Body of pancreas (tissue), 4 donors: Measurements from ENCODE around the gene OR8D2. TPM values are rescaled to one million over a fixed set of nuclear protein-coding genes. Genes with fewer than 3 reads are reported as not detected.

Experiments used
- ATAC-seq: fragments of 150-250 bp; one replicate; pipeline ENCODE4 v1.9.1; 2016
- DNase-seq, 4 donors: peaks; one replicate each; pipeline ENCODE4 v3.0.0-alpha.2; 2019
- H3K27ac ChIP-seq, 4 donors: fragments of 200-600 bp; sonication (generic); 1 replicate in 3 of 4; 2 replicates in 1 of 4; pipeline versions ENCODE4 v1.5.1 to v1.6.1; 2016 to 2019; ENCODE audit warnings: mild to moderate bottlenecking in 1 of 4, mixed read lengths in 1 of 4, moderate library complexity in 1 of 4
- H3K27me3 ChIP-seq, 2 donors: fragments of 200-600 bp; sonication (generic); one replicate each; pipeline ENCODE4 v1.6.0; 2016; ENCODE audit warnings: mild to moderate bottlenecking in 1 of 2
- H3K36me3 ChIP-seq, 2 donors: fragments of 200-600 bp; sonication (generic); replicated peaks in 1 of 2; 2 replicates each; pipeline ENCODE4 v1.5.1; 2016; ENCODE audit warnings: low read depth in 2 of 2; ENCODE audit not compliant: insufficient read depth in 1 of 2
- H3K4me1 ChIP-seq: fragments of 200-600 bp; sonication (generic); one replicate; pipeline ENCODE4 v1.6.0; 2016
- H3K4me3 ChIP-seq, 2 donors: fragments of 200-600 bp; sonication (generic); 1 replicate in 1 of 2; 2 replicates in 1 of 2; pipeline ENCODE4 v1.5.1; 2016 to 2019
- H3K9me3 ChIP-seq, 3 donors: fragments of 200-600 bp; sonication (generic); 1 replicate in 2 of 3; 2 replicates in 1 of 3; pipeline ENCODE4 v1.5.1; 2016
- CTCF ChIP-seq, 7 experiments: fragments of 450-650 bp in 4 of 7; fragments of 200-600 bp in 3 of 7; sonication (generic) in 3 of 7; IDR thresholded peaks; one replicate each; pipeline ENCODE4 v1.5.1; 2016 to 2019; ENCODE audit warnings: antibody characterized with exemption in 7 of 7
- POLR2A ChIP-seq, 3 donors: fragments of 450-650 bp; IDR thresholded peaks; one replicate each; pipeline ENCODE4 v1.6.1; 2016; ENCODE audit warnings: antibody characterized with exemption in 3 of 3, mild to moderate bottlenecking in 2 of 3
- WGBS, 2 donors: methylation state at CpG; one replicate each; pipeline ENCODE4 v1.1.5; 2017; 5-methylcytosine and 5-hydroxymethylcytosine counted together
- intact Hi-C: fragments of 100-400 bp; cut with DNase I; formaldehyde crosslinking; loops from one replicate; pipeline ENCODE4 v1.15.1; 2023
- total RNA-seq, 2 donors: library from RNA; depleted of rRNA; stranded (reverse); fragments of >200 nt; gene quantifications; one replicate each; pipeline ENCODE4 v1.1.0, GENCODE V29; 2016

Gene OR8D2
- total RNA-seq, 2 donors from 2014 or later = not detected

DNA sequence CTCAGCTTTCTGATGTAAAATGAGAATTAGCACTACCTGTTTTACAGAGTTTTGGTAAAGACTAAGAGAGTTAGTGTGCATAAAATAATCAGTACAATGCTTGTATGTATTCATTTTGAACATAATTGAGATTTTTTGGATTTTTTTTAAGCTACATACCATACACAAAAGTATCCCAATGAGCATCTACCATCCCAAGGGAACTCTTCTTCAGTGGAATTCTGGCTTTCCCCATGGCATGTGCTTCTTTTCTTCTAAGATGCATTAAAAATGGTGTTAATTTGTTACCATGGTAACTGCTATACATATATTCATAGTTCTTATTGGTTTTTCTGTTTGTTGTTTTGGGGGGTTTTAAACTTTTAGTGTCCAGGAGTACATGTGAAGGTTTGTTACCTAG is 24.0 kb downstream of the OR8D2 start:
- ATAC-seq (no peak), DNase-seq (no peak)
- no peaks in the 10 kb centered on the region for H3K9me3 ChIP-seq
- no peaks in the 10 kb centered on the region for H3K27me3 ChIP-seq
- H3K4me1 ChIP-seq = no peaks in the 10 kb centered on the region
- H3K36me3 ChIP-seq = no peaks in the 10 kb centered on the region
- intact Hi-C loops = no loop called here
- TF ChIP-seq POLR2A (IDR thresholded peaks at IDR 0.05) (no peak), CTCF (IDR thresholded peaks at IDR 0.05) (no peak)
- H3K4me3 ChIP-seq = no peak overlapping the region
- H3K27ac ChIP-seq = no peak overlapping the region

DNA sequence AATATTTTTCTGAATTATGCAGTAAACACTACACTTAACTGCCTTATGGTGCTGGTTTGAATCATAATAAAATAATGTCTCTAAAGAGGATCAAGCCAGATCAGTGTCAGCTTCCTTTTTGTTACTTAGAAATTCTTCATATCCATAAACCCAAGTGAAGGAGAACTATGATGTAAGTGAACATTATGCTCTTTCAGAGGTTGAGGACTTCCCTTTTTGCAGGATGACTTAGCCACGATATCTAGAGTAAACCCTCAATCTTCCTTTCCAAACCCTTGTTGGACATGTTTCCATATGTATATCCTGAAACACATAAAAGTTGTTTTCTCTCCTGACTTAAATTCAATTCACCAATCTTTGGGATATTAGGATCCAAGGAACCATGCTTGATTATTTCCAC is 25.3 kb downstream of the OR8D2 start:
- Histone ChIP-seq H3K4me3 (no peak overlapping the region), H3K4me1 (no peaks in the 10 kb centered on the region), H3K27me3 (no peaks in the 10 kb centered on the region), H3K27ac (no peak overlapping the region), H3K36me3 (no peaks in the 10 kb centered on the region), H3K9me3 (no peaks in the 10 kb centered on the region)
- ATAC-seq (no peak), DNase-seq (no peak)
- intact Hi-C loops = no loop called here
- no peak for TF ChIP-seq CTCF (IDR thresholded peaks at IDR 0.05)
- no peak for TF ChIP-seq POLR2A (IDR thresholded peaks at IDR 0.05)
- 52 to 71% methylated on average over 1 of the region's 1 CpG for WGBS, 2 donors

DNA sequence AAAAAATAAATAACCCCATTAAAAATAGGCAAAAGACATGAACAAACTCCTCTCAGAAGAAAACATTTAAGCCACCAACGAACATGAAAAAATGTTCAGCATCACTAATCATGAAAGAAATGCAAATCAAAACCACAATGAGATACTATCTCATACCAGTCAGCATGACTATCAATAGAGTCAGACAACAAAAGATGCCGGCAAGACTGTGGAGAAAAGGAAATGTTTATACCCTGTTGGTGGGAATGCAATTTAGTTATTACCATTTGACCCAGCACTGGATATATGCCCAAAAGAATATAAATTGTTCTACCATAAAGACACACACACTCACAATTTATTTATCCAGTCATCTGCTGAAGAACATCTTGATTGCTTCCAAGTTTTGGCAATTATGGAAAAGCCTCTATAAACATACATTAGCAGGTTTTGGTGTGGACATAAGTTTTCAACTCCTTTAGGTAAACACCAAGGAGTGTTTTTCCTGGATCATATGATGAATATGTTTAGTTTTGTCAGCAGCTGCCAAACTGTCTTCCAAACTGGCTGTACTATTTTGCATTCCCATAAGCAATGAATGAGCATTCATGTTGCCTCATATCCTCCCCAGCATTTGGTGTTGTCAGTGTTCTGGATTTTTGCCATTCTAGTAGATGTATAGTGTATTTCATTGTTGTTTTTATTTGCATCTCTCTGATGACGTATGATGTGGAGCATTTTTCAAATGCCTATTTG is 34.2 kb downstream of the OR8D2 start:
- H3K36me3 ChIP-seq = no peaks in the 10 kb centered on the region
- H3K27me3 ChIP-seq = no peaks in the 10 kb centered on the region
- H3K9me3 ChIP-seq = no peaks in the 10 kb centered on the region
- no peak for ATAC-seq
- 60 to 71% methylated on average over 3 of the region's 3 CpGs for WGBS, 2 donors
- H3K4me3 ChIP-seq = no peak overlapping the region
- no peak for DNase-seq
- no peak overlapping the region for H3K27ac ChIP-seq
- no peaks in the 10 kb centered on the region for H3K4me1 ChIP-seq
- TF ChIP-seq POLR2A (IDR thresholded peaks at IDR 0.05) (no peak), CTCF (IDR thresholded peaks at IDR 0.05) (no peak)
- intact Hi-C loops = no loop called here

GRCh38 chr11:124278261-124278660 is 41.7 kb downstream of the OR8D2 start:
- TF ChIP-seq POLR2A (IDR thresholded peaks at IDR 0.05) (no peak), CTCF (IDR thresholded peaks at IDR 0.05) (no peak)
- Histone ChIP-seq H3K27me3 (no peaks in the 10 kb centered on the region), H3K4me1 (no peaks in the 10 kb centered on the region), H3K36me3 (no peaks in the 10 kb centered on the region), H3K27ac (no peak overlapping the region), H3K4me3 (no peak overlapping the region), H3K9me3 (no peaks in the 10 kb centered on the region)
- no peak for ATAC-seq
- WGBS, 2 donors = 58 to 60% methylated on average over 2 of the region's 2 CpGs
- DNase-seq = no peak
- intact Hi-C loops = no loop called here

GRCh38 chr11:124277804-124278203 is 42.2 kb downstream of the OR8D2 start:
- intact Hi-C loops = no loop called here
- Histone ChIP-seq H3K36me3 (no peaks in the 10 kb centered on the region), H3K4me3 (no peak overlapping the region), H3K27ac (no peak overlapping the region), H3K9me3 (no peaks in the 10 kb centered on the region), H3K4me1 (no peaks in the 10 kb centered on the region), H3K27me3 (no peaks in the 10 kb centered on the region)
- no peak for ATAC-seq
- 67 to 72% methylated on average over 3 of the region's 3 CpGs for WGBS, 2 donors
- TF ChIP-seq CTCF (IDR thresholded peaks at IDR 0.05) (no peak), POLR2A (IDR thresholded peaks at IDR 0.05) (no peak)
- DNase-seq = no peak
